Gastroesophageal sphincter (tissue), 3 donors: Measurements from ENCODE around the gene CLCNKB.

Source experiments
- CTCF ChIP-seq, 4 experiments: fragments of 200-600 bp in 2 of 4; fragments of 450-650 bp in 2 of 4; sonication (generic) in 1 of 4; IDR thresholded peaks; one replicate each; pipeline ENCODE4 v1.5.1; 2017 to 2019; ENCODE audit warnings: antibody characterized with exemption in 4 of 4, mild to moderate bottlenecking in 2 of 4, moderate library complexity in 2 of 4
- POLR2A ChIP-seq, 2 donors: fragments of 450-650 bp; IDR thresholded peaks; one replicate each; pipeline ENCODE4 v1.6.1; 2017; ENCODE audit warnings: antibody characterized with exemption in 2 of 2, mild to moderate bottlenecking in 2 of 2, moderate library complexity in 1 of 2

GRCh38 chr1:16068356-16069270 lies 25.0 kb downstream of the CLCNKB start:
- TF ChIP-seq CTCF (IDR thresholded peaks at IDR 0.05) (no peak), POLR2A (IDR thresholded peaks at IDR 0.05) (no peak)
